HepG2 (cell line): ENCODE results near the gene SRSF4. TPM values are rescaled to one million over a fixed set of nuclear protein-coding genes. Genes with fewer than 3 reads are reported as not detected.

Experiments used
- ARNT2 ChIP-seq: sonication (generic); formaldehyde crosslinking; IDR thresholded peaks from 2 replicates; pipeline ENCODE4 v1.8.0; 2022; ENCODE audit warnings: mild to moderate bottlenecking, low read depth, missing genetic modification reagents, moderate library complexity
- ASH2L ChIP-seq: fragments of 300-600, 200-600 bp; sonication (generic); IDR thresholded peaks from 2 replicates; pipeline ENCODE4 v1.7.0; 2017; ENCODE audit warnings: low read depth, mild to moderate bottlenecking, moderate library complexity, mixed read lengths, low read length; ENCODE audit not compliant: insufficient read length
- ESRRA ChIP-seq: sonication (generic); formaldehyde crosslinking; IDR thresholded peaks from 2 replicates; pipeline ENCODE4 v1.5.1; 2020; ENCODE audit warnings: mild to moderate bottlenecking, low read depth, missing genetic modification reagents
- ETV5 ChIP-seq: IDR thresholded peaks from 2 replicates; pipeline ENCODE4 v1.6.1; 2018; ENCODE audit warnings: missing biosample characterization, missing genetic modification reagents, inconsistent platforms, borderline replicate concordance
- FOSL2 ChIP-seq: sonication (generic); formaldehyde crosslinking; IDR thresholded peaks from 2 replicates; pipeline ENCODE4 v1.4.0; 2020; ENCODE audit warnings: missing genetic modification reagents
- IRX3 ChIP-seq: sonication (generic); formaldehyde crosslinking; IDR thresholded peaks from 2 replicates; pipeline ENCODE4 v1.8.1; 2023; ENCODE audit warnings: mild to moderate bottlenecking, low read depth, missing genetic modification reagents, borderline replicate concordance
- KAT8 ChIP-seq: IDR thresholded peaks from 2 replicates; pipeline ENCODE4 v1.6.1; 2016; ENCODE audit warnings: missing genetic modification reagents, missing compliant biosample characterization
- KLF16 ChIP-seq, 2 experiments: sonication (generic) in 1 of 2; formaldehyde crosslinking in 1 of 2; IDR thresholded peaks; 2 replicates each; pipeline versions ENCODE4 v1.6.1 to v1.8.0; 2016 to 2023; ENCODE audit warnings: missing genetic modification reagents in 2 of 2, missing compliant biosample characterization in 1 of 2
- NFYC ChIP-seq: IDR thresholded peaks from 2 replicates; pipeline ENCODE4 v1.6.1; 2016; ENCODE audit warnings: missing genetic modification reagents, missing compliant biosample characterization
- NONO ChIP-seq, 2 experiments: fragments of 450-650 bp in 1 of 2; sonication (generic) in 1 of 2; formaldehyde crosslinking in 1 of 2; IDR thresholded peaks in 1 of 2; conservative IDR thresholded peaks in 1 of 2; 2 replicates each; pipeline versions ENCODE4 v1.6.1 to v1.8.0; 2017 to 2022; ENCODE audit warnings: mild to moderate bottlenecking in 1 of 2, missing genetic modification reagents in 1 of 2, moderate library complexity in 1 of 2
- SALL2 ChIP-seq: sonication (generic); formaldehyde crosslinking; IDR thresholded peaks from 2 replicates; pipeline ENCODE4 v1.8.1; 2023; ENCODE audit warnings: mild to moderate bottlenecking, missing genetic modification reagents, inconsistent platforms
- SAP130 ChIP-seq: IDR thresholded peaks from 2 replicates; pipeline ENCODE4 v1.6.1; 2016; ENCODE audit warnings: low read depth
- SIN3B ChIP-seq: fragments of 150-350 bp; IDR thresholded peaks from 2 replicates; pipeline ENCODE4 v1.6.1; 2014; ENCODE audit warnings: low read length
- SPEN ChIP-seq: sonication (generic); formaldehyde crosslinking; IDR thresholded peaks from 2 replicates; pipeline ENCODE4 v1.5.1; 2020; ENCODE audit warnings: low read depth, mild to moderate bottlenecking, missing genetic modification reagents
- TOPORS ChIP-seq: sonication (generic); formaldehyde crosslinking; IDR thresholded peaks from 2 replicates; pipeline ENCODE4 v1.8.0; 2023; ENCODE audit warnings: mild to moderate bottlenecking, missing genetic modification reagents
- ZC3H13 ChIP-seq: sonication (generic); formaldehyde crosslinking; IDR thresholded peaks from 2 replicates; pipeline ENCODE4 v1.8.1; 2023; ENCODE audit warnings: mild to moderate bottlenecking, missing genetic modification reagents, moderate library complexity
- ZFP90 ChIP-seq: sonication (generic); formaldehyde crosslinking; IDR thresholded peaks from 2 replicates; pipeline ENCODE4 v1.8.0; 2022; ENCODE audit warnings: missing genetic modification reagents, mild to moderate bottlenecking, inconsistent platforms, borderline replicate concordance
- ZNF180 ChIP-seq: sonication (generic); formaldehyde crosslinking; IDR thresholded peaks from 2 replicates; pipeline ENCODE4 v1.4.0; 2020; ENCODE audit warnings: low read depth, missing genetic modification reagents, borderline replicate concordance
- polyA plus RNA-seq, 8 experiments: library from polyadenylated mRNA; depleted of rRNA in 3 of 8; stranded (reverse) in 7 of 8; unstranded in 1 of 8; fragments of >200 nt; fragmentation: Illumina TruSeq in 4 of 8; extraction: Trizol in 4 of 8; gene quantifications; 2 replicates each; pipeline versions ENCODE4 v1.2.1 to v1.2.3, GENCODE V29; 2011 to 2016; ENCODE audit warnings: low read depth in 4 of 8, missing spikeins in 1 of 8, mixed read lengths in 1 of 8; ENCODE audit not compliant: insufficient read depth in 1 of 8
- total RNA-seq, 5 experiments: library from RNA; depleted of rRNA; stranded (reverse); fragments of >200 nt; fragmentation: Illumina TruSeq; extraction: Trizol; gene quantifications; 2 replicates each; pipeline ENCODE4 v1.2.3, GENCODE V29; 2016; ENCODE audit warnings: low read depth in 1 of 5
- TF ChIP-seq, protein P1 (sequence below): sonication (generic); formaldehyde crosslinking; IDR thresholded peaks from 2 replicates; pipeline ENCODE4 v1.5.0; 2020; ENCODE audit warnings: mild to moderate bottlenecking, low read depth, missing genetic modification reagents, borderline replicate concordance
- TF ChIP-seq, protein P2 (sequence below): sonication (generic); formaldehyde crosslinking; IDR thresholded peaks from 2 replicates; pipeline ENCODE4 v1.5.1; 2020; ENCODE audit warnings: missing genetic modification reagents, mild to moderate bottlenecking, borderline replicate concordance
- TF ChIP-seq, protein P3 (sequence below): sonication (generic); formaldehyde crosslinking; IDR thresholded peaks from 2 replicates; pipeline ENCODE4 v1.9.0; 2021; ENCODE audit warnings: missing genetic modification reagents, mild to moderate bottlenecking, borderline replicate concordance
- TF ChIP-seq, protein P4 (sequence below): sonication (generic); formaldehyde crosslinking; IDR thresholded peaks from 2 replicates; pipeline ENCODE4 v1.8.0; 2023; ENCODE audit warnings: mild to moderate bottlenecking, missing genetic modification reagents

The SRSF4 gene
- total and polyA plus RNA-seq, 2 of the 13 experiments (the other 11 are each of a cell fraction or from before 2014, with no cell fraction given): 37.7 to 50.9 TPM

DNA sequence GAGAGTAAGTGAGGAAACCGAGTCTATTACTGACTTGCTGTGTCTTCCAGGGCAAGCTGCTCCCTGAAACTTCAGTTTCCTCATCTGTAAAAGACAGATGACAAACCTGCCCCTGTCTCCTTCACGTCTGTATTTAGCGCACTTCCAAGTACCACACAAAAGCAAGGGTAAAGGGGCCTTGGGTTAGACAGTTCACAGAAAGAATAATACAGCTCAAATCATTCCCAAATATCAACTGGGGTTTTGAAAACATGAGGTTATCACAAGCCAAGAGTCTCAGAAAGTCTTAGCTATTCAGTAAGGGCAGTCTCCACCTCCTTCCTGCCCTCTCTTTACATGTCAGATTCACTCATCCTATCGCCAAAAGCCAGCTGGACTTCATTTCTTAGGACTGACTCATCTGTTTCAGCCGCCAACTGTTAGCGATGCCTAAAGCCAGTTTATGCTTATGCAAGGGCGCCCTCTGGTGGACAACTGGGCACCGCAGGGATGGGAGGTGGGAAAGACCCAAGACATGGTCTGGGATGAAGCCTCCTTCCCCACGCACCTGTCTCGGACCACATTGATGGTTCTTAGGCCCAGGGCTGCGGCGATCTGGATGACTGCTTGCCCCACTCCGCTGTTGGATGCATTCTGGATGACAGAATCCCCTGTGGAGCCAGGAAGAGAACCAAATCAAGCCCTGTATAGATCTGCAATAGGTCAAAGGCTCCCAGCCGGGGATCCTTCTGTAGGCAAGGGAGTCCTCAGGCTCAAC lies 21.1 kb upstream of the SRSF4 start (continued):
- peak in 1 of 2 experiments; percentile 63; a peak in 1 of 4 replicates for TF ChIP-seq KLF16 (CRISPR knock-in tag; IDR thresholded peaks at IDR 0.05)
- no peak for TF ChIP-seq NFYC (CRISPR knock-in tag)
- no peak for TF ChIP-seq ZNF180
- peak; percentile 84 for TF ChIP-seq SAP130 (CRISPR knock-in tag)
- TF ChIP-seq, protein P1, sequence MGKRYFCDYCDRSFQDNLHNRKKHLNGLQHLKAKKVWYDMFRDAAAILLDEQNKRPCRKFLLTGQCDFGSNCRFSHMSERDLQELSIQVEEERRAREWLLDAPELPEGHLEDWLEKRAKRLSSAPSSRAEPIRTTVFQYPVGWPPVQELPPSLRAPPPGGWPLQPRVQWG: no peak
- TF ChIP-seq KAT8 (CRISPR knock-in tag): 0 out of 2 replicates have a peak, but pooled peaks have one; percentile 43
- peak; percentile 98 for TF ChIP-seq FOSL2 (CRISPR knock-in tag)
- 0 out of 2 replicates have a peak, but pooled peaks have one; percentile 29 for TF ChIP-seq SALL2 (CRISPR knock-in tag)
- TF ChIP-seq ARNT2 (CRISPR knock-in tag): peak; percentile 34; the same call in 1 of the 2 replicates
- TF ChIP-seq ETV5 (CRISPR knock-in tag): peak; percentile 49; the same call in 1 of the 2 replicates
- TF ChIP-seq ASH2L: peak; percentile 18
- TF ChIP-seq, protein P2, sequence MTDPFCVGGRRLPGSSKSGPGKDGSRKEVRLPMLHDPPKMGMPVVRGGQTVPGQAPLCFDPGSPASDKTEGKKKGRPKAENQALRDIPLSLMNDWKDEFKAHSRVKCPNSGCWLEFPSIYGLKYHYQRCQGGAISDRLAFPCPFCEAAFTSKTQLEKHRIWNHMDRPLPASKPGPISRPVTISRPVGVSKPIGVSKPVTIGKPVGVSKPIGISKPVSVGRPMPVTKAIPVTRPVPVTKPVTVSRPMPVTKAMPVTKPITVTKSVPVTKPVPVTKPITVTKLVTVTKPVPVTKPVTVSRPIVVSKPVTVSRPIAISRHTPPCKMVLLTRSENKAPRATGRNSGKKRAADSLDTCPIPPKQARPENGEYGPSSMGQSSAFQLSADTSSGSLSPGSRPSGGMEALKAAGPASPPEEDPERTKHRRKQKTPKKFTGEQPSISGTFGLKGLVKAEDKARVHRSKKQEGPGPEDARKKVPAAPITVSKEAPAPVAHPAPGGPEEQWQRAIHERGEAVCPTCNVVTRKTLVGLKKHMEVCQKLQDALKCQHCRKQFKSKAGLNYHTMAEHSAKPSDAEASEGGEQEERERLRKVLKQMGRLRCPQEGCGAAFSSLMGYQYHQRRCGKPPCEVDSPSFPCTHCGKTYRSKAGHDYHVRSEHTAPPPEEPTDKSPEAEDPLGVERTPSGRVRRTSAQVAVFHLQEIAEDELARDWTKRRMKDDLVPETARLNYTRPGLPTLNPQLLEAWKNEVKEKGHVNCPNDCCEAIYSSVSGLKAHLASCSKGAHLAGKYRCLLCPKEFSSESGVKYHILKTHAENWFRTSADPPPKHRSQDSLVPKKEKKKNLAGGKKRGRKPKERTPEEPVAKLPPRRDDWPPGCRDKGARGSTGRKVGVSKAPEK: no peak
- no peak for TF ChIP-seq ESRRA (CRISPR knock-in tag)
- TF ChIP-seq TOPORS (CRISPR knock-in tag): no peak
- TF ChIP-seq, protein P3, sequence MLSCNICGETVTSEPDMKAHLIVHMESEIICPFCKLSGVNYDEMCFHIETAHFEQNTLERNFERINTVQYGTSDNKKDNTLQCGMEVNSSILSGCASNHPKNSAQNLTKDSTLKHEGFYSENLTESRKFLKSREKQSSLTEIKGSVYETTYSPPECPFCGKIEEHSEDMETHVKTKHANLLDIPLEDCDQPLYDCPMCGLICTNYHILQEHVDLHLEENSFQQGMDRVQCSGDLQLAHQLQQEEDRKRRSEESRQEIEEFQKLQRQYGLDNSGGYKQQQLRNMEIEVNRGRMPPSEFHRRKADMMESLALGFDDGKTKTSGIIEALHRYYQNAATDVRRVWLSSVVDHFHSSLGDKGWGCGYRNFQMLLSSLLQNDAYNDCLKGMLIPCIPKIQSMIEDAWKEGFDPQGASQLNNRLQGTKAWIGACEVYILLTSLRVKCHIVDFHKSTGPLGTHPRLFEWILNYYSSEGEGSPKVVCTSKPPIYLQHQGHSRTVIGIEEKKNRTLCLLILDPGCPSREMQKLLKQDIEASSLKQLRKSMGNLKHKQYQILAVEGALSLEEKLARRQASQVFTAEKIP (CRISPR knock-in tag): no peak
- TF ChIP-seq SPEN (CRISPR knock-in tag): 0 out of 2 replicates have a peak, but pooled peaks have one; percentile 34
- TF ChIP-seq NONO (IDR thresholded peaks at IDR 0.05): no peak
- TF ChIP-seq NONO (CRISPR knock-in tag; conservative IDR thresholded peaks at IDR 0.05): 0 out of 2 replicates have a peak, but pooled peaks have one; percentile 27
- 0 out of 2 replicates have a peak, but pooled peaks have one; percentile 45 for TF ChIP-seq ZFP90 (CRISPR knock-in tag)
- TF ChIP-seq IRX3 (CRISPR knock-in tag): no peak
- TF ChIP-seq ZC3H13 (CRISPR knock-in tag): no peak
- TF ChIP-seq, protein P4, sequence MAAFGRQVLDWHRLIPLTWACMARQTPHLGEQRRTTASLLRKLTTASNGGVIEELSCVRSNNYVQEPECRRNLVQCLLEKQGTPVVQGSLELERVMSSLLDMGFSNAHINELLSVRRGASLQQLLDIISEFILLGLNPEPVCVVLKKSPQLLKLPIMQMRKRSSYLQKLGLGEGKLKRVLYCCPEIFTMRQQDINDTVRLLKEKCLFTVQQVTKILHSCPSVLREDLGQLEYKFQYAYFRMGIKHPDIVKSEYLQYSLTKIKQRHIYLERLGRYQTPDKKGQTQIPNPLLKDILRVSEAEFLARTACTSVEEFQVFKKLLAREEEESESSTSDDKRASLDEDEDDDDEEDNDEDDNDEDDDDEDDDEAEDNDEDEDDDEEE (CRISPR knock-in tag): no peak
- 0 out of 2 replicates have a peak, but pooled peaks have one; percentile 25 for TF ChIP-seq SIN3B
